ENCODE measurements around the gene FAM50A.

Gene FAM50A

DNA sequence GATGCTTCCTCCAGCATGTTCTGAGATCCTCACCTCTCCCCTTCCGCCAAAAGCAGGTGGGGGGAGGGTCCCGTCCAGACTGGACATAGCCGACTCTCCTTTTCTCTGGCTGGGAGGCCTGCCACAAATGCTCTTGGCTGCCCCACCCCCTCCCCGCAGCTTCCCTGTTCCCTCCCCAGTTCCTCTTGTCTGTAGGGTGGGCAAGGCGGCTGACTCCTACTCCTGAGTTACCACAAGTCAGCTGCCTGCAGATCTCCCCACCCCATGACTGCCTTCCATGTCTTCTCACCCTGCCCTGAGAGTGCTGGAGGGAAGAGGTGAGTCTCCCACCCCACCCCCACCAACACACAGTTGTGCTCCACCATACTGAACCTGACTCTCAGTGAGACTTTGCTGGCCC lies 12.6 kb upstream of the FAM50A start:
- Histone ChIP-seq H3K4me1 (ENCODE audit: control insufficient read depth, insufficient read depth, low read length, poor library complexity, severe bottlenecking) (peaks cover 3% of the 10 kb centered on the region), H3K27ac (ENCODE audit: insufficient read depth, low read length, poor library complexity, severe bottlenecking) (no peak overlapping the region), H3K9me3 (ENCODE audit: control insufficient read depth, low read length) (no peaks in the 10 kb centered on the region), H3K36me3 (ENCODE audit: control insufficient read depth, insufficient read depth, low read length) (peaks cover 12% of the 10 kb centered on the region), H3K27me3 (replicated peaks; ENCODE audit: control insufficient read depth, insufficient read depth, low read length, poor library complexity, severe bottlenecking) (no peaks in the 10 kb centered on the region), H3K4me3 (ENCODE audit: insufficient read depth, low read depth, low read length, poor library complexity, severe bottlenecking) (no peak overlapping the region)
- DNase-seq, result no peak

DNA sequence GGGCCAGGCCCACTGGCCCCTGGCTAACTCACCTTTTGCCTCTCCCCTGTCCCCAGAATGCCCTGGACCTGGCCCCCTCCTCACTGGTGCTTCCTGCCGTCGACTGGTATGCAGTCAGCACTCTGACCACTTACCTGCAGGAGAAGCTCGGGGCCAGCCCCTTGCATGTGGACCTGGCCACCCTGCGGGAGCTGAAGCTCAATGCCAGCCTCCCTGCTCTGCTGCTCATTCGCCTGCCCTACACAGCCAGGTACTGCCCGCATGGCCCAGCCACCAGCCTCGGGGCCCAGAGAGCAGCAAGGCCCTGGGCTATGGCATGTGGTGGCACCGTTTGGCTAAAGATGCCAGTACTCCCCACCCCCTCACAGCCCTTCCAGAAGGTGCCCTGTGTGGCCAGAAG lies 11.7 kb upstream of the FAM50A start:
- Histone ChIP-seq H3K9me3 (ENCODE audit: control insufficient read depth, low read length) (no peaks in the 10 kb centered on the region), H3K4me3 (ENCODE audit: insufficient read depth, low read depth, low read length, poor library complexity, severe bottlenecking) (no peak overlapping the region), H3K4me1 (ENCODE audit: control insufficient read depth, insufficient read depth, low read length, poor library complexity, severe bottlenecking) (peaks cover 3% of the 10 kb centered on the region), H3K27ac (ENCODE audit: insufficient read depth, low read length, poor library complexity, severe bottlenecking) (no peak overlapping the region), H3K27me3 (replicated peaks; ENCODE audit: control insufficient read depth, insufficient read depth, low read length, poor library complexity, severe bottlenecking) (no peaks in the 10 kb centered on the region), H3K36me3 (ENCODE audit: control insufficient read depth, insufficient read depth, low read length) (peaks cover 12% of the 10 kb centered on the region)
- DNase-seq, result no peak

DNA sequence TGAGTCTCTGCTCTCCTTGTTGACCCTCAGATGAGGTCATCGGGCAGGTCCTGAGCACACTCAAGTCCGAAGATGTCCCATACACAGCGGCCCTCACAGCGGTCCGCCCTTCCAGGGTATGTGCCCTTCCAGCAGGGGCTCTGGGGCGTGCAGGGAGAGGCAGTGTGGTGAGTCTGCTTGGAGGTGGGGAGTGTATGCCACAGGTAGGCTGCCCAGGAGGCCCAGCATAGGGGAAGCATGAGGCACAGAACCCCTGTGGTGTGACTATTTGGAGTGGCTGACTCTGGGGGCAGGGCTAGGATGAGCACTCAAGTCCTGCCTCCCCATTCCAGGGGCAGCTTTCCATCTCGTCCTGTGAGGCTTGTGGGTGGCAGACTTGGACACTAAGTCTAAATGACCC lies 10.3 kb upstream of the FAM50A start:
- Histone ChIP-seq H3K9me3 (ENCODE audit: control insufficient read depth, low read length) (no peaks in the 10 kb centered on the region), H3K4me3 (ENCODE audit: insufficient read depth, low read depth, low read length, poor library complexity, severe bottlenecking) (no peak overlapping the region), H3K27me3 (replicated peaks; ENCODE audit: control insufficient read depth, insufficient read depth, low read length, poor library complexity, severe bottlenecking) (no peaks in the 10 kb centered on the region), H3K36me3 (ENCODE audit: control insufficient read depth, insufficient read depth, low read length) (peaks cover 12% of the 10 kb centered on the region), H3K27ac (ENCODE audit: insufficient read depth, low read length, poor library complexity, severe bottlenecking) (no peak overlapping the region), H3K4me1 (ENCODE audit: control insufficient read depth, insufficient read depth, low read length, poor library complexity, severe bottlenecking) (peaks cover 7% of the 10 kb centered on the region)
- DNase-seq, result no peak

DNA sequence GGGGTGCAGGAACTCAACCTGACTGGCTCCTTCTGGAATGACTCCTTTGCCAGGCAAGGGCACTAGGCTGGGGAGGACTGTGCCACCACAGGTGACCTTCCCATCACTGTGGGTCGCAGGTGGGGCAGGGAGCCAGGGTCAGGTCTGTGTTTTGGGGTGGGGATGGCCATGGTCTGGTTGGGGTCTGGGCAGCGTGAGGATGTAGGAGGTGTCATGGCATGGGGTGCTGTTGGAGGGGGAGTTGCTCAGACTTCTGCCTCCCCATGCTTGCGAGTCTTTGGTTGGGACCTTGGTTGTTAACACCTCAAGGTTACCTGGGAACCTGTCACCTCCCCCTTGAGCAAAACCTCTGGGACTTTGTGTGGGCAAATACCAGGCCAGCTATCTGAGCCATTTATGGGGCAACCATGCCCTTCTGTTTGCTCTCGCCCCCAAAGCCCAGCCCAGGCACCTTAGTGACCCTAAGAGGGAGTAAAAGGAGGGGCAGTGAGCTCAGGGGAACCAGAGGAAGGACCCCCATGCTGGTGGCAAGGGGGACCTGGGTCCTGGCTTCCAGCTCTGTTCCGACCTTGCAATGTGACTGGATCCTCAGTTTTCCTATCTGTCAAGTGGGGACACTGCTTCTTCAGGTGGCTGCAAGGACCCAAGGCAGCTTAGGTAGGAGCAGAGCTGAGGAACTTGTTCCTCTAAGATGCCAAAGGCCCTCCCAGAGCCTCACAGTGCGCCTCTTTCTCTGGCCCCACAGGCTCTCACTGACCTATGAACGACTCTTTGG lies 9.4 kb upstream of the FAM50A start:
- Histone ChIP-seq H3K4me1 (ENCODE audit: control insufficient read depth, insufficient read depth, low read length, poor library complexity, severe bottlenecking) (peaks cover 7% of the 10 kb centered on the region), H3K27me3 (replicated peaks; ENCODE audit: control insufficient read depth, insufficient read depth, low read length, poor library complexity, severe bottlenecking) (no peaks in the 10 kb centered on the region), H3K36me3 (ENCODE audit: control insufficient read depth, insufficient read depth, low read length) (peaks cover 12% of the 10 kb centered on the region), H3K4me3 (ENCODE audit: insufficient read depth, low read depth, low read length, poor library complexity, severe bottlenecking) (no peak overlapping the region), H3K27ac (ENCODE audit: insufficient read depth, low read length, poor library complexity, severe bottlenecking) (no peak overlapping the region), H3K9me3 (ENCODE audit: control insufficient read depth, low read length) (no peaks in the 10 kb centered on the region)
- DNase-seq, result no peak

DNA sequence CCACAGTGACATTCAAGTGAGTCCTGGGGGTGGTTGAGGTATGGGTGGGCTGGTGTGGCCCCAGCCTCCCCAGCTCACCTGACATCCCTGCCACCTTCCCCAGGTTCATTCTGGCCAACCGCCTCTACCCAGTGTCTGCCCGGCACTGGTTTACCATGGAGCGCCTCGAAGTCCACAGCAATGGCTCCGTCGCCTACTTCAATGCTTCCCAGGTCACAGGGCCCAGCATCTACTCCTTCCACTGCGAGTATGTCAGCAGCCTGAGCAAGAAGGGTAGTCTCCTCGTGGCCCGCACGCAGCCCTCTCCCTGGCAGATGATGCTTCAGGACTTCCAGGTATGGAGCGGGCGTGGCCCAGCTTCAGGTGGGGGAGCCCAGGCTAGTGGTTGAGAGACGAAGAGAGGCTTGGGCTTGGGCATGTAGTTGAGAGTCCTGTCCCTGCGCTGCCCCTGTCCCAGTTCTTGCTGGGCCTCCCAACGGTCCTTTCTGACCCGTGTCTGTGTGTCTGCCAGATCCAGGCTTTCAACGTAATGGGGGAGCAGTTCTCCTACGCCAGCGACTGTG lies 8.7 kb upstream of the FAM50A start:
- no peaks in the 10 kb centered on the region for H3K9me3 ChIP-seq (ENCODE audit: control insufficient read depth, low read length)
- no peak for DNase-seq

DNA sequence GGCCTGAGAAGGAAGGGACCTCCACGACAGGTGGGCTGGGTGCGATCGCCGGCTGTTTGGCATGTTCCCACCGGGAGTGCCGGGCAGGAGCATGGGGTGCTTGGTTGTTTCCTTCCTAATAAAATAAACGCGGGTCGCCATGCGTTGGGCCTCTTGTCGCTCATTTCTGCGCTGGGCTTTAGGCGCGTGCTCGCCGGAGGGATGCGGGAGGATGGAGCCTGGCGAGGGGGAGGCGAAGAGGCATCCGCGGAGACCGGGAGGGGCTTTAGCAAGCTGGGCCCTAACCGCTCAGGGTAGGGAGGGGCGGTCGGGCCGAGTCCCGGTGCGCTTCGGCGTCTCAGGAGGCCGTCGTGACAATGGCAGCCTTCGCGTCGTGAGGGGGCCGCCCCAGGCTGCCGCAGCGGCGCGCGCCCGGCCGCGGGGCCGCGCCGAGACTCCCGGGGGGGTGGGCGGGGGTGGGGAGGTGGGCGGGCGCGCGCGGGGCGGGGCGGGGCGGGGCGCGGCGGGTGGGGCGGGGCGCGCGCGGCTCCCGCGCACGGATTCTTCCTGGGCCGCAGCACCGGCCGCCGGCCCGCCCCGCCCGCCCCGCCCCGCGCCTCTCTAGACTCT lies 7.5 kb upstream of the FAM50A start:
- no peak overlapping the region for H3K4me3 ChIP-seq (ENCODE audit: insufficient read depth, low read depth, low read length, poor library complexity, severe bottlenecking)
- peak; percentile 46 to 56 (median 52) for DNase-seq
- H3K27ac ChIP-seq (ENCODE audit: insufficient read depth, low read length, poor library complexity, severe bottlenecking), result peak overlapping the region; percentile 68
- H3K36me3 ChIP-seq (ENCODE audit: control insufficient read depth, insufficient read depth, low read length), result peaks cover 14% of the 10 kb centered on the region
- no peaks in the 10 kb centered on the region for H3K9me3 ChIP-seq (ENCODE audit: control insufficient read depth, low read length)
- no peaks in the 10 kb centered on the region for H3K27me3 ChIP-seq (replicated peaks; ENCODE audit: control insufficient read depth, insufficient read depth, low read length, poor library complexity, severe bottlenecking)
- peaks cover 7% of the 10 kb centered on the region for H3K4me1 ChIP-seq (ENCODE audit: control insufficient read depth, insufficient read depth, low read length, poor library complexity, severe bottlenecking)

More for the DNA sequence above, 8.7 kb upstream of the FAM50A start:
- Histone ChIP-seq H3K4me1 (ENCODE audit: control insufficient read depth, insufficient read depth, low read length, poor library complexity, severe bottlenecking) (peaks cover 7% of the 10 kb centered on the region), H3K27me3 (replicated peaks; ENCODE audit: control insufficient read depth, insufficient read depth, low read length, poor library complexity, severe bottlenecking) (no peaks in the 10 kb centered on the region), H3K27ac (ENCODE audit: insufficient read depth, low read length, poor library complexity, severe bottlenecking) (no peak overlapping the region), H3K36me3 (ENCODE audit: control insufficient read depth, insufficient read depth, low read length) (peaks cover 14% of the 10 kb centered on the region), H3K4me3 (ENCODE audit: insufficient read depth, low read depth, low read length, poor library complexity, severe bottlenecking) (no peak overlapping the region)

DNA sequence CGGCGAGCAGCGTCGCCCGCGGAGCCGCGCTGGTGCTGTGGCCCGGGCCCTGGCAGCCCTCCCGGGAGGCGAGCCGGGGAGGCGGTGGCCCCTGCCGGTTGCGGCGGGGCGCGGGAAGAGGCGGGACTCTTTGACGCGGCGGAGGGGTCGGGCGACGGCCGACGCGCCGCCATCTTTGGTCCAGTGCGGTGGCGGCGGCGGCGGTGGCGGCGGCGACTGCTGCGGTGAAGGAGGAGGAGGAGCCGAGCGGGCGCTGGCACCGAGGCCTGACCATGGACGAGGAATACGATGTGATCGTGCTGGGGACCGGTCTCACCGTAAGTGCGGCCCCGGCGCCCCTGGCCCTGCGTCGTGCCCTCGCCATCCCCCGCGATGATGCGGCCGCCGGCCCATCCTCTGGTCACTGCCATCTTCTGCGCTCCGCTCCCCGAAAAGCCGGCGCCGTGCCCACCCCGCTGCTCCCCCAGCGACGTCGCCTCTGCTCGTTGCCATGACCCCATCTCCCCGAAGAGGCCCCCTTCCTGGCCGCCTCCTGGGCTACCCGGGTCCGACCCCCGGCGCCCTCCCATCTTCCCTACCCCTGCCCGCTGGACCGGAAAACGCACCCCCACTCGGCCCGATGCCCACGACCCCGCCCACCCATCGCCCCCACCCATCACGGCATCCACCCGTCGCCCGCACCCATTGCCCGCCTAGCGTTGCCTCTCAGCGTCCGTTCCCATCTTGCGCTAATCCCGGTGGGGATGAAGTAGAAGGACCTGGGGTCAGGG lies 6.8 kb upstream of the FAM50A start, which contains the start of gene GDI1:
Gene GDI1 (plus strand): TSS at position 172 of the 770 bp plus-strand sequence. CDS start 101 bp downstream, at position 273.
- Histone ChIP-seq H3K27ac (ENCODE audit: insufficient read depth, low read length, poor library complexity, severe bottlenecking) (peak within 1 kb of the TSS; percentile 68), H3K9me3 (ENCODE audit: control insufficient read depth, low read length) (no peaks in the 10 kb centered on the region), H3K4me1 (ENCODE audit: control insufficient read depth, insufficient read depth, low read length, poor library complexity, severe bottlenecking) (peaks cover 7% of the 10 kb centered on the region), H3K36me3 (ENCODE audit: control insufficient read depth, insufficient read depth, low read length) (peaks cover 9% of the 10 kb centered on the region), H3K4me3 (ENCODE audit: insufficient read depth, low read depth, low read length, poor library complexity, severe bottlenecking) (peak within 1 kb of the TSS; percentile 57), H3K27me3 (replicated peaks; ENCODE audit: control insufficient read depth, insufficient read depth, low read length, poor library complexity, severe bottlenecking) (no peaks in the 10 kb centered on the region)
- peak; percentile 45 to 62 (median 59) for DNase-seq

DNA sequence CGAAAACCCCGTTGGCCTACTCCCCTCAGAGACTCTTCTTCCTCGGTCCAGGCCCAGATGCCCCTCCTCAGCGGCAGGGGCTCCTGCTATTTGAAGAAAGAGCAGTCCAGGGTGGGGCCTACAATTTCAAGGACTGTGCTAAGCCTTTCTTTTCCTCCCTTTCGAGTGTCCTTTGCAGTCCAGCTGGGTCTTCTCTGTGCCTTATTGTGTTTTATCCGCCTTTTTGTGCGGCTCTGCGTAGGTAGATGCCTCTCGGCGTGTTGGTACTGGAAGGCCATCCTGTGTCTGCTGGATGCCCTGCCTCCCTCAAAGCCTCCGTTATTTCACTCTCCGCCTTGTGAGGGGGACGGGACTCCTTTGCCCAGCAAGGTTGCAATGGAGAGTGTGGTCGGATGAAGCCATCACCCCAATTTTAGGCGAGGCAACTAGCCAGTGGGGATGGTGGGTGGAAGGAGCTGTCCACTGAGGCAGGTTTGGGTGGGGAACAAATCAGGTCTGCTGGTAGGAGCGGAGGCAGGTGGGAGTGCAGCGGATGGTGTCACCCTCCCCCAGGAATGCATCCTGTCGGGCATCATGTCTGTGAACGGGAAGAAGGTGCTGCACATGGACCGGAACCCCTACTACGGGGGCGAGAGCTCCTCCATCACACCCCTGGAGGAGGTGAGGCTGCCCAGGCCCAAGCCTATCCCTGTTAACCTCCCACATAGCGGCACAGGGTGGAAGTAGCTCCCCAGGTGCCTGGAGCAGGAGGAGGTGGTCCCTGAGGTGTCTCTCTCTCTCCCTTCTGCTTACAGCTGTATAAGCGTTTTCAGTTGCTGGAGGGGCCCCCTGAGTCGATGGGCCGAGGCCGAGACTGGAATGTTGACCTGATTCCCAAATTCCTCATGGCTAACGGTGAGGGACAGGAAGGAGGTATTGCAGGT lies 5.7 kb upstream of the FAM50A start:
- no peak for DNase-seq
- Histone ChIP-seq H3K27ac (ENCODE audit: insufficient read depth, low read length, poor library complexity, severe bottlenecking) (peak overlapping the region; percentile 65), H3K36me3 (ENCODE audit: control insufficient read depth, insufficient read depth, low read length) (peaks cover 9% of the 10 kb centered on the region), H3K27me3 (replicated peaks; ENCODE audit: control insufficient read depth, insufficient read depth, low read length, poor library complexity, severe bottlenecking) (no peaks in the 10 kb centered on the region), H3K4me3 (ENCODE audit: insufficient read depth, low read depth, low read length, poor library complexity, severe bottlenecking) (peak overlapping the region; percentile 57), H3K9me3 (ENCODE audit: control insufficient read depth, low read length) (no peaks in the 10 kb centered on the region), H3K4me1 (ENCODE audit: control insufficient read depth, insufficient read depth, low read length, poor library complexity, severe bottlenecking) (peaks cover 13% of the 10 kb centered on the region)

DNA sequence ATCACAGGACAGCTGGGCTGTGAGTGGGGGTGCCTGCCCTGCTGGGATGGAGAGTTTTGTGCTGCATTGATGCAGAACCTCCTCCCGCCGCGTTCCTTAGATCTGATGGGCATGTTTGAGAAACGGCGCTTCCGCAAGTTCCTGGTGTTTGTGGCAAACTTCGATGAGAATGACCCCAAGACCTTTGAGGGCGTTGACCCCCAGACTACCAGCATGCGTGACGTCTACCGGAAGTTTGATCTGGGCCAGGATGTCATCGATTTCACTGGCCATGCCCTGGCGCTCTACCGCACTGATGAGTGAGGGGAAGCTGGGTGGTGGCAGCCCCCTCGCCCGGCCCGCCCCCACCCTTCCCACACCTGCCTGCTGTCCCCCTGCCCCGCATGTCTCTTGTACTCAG lies 4.1 kb upstream of the FAM50A start:
- Histone ChIP-seq H3K4me1 (ENCODE audit: control insufficient read depth, insufficient read depth, low read length, poor library complexity, severe bottlenecking) (peaks cover 23% of the 10 kb centered on the region), H3K27me3 (replicated peaks; ENCODE audit: control insufficient read depth, insufficient read depth, low read length, poor library complexity, severe bottlenecking) (no peaks in the 10 kb centered on the region), H3K27ac (ENCODE audit: insufficient read depth, low read length, poor library complexity, severe bottlenecking) (no peak overlapping the region), H3K4me3 (ENCODE audit: insufficient read depth, low read depth, low read length, poor library complexity, severe bottlenecking) (no peak overlapping the region), H3K36me3 (ENCODE audit: control insufficient read depth, insufficient read depth, low read length) (peaks cover 5% of the 10 kb centered on the region), H3K9me3 (ENCODE audit: control insufficient read depth, low read length) (no peaks in the 10 kb centered on the region)
- no peak for DNase-seq
